Stomach (tissue), 4 donors: ENCODE results near the gene CFTR.

Experiments used
- CTCF ChIP-seq, 7 experiments: fragments of 450-650 bp in 4 of 7; fragments of 200-600 bp in 3 of 7; sonication (generic) in 3 of 7; IDR thresholded peaks; one replicate each; pipeline ENCODE4 v1.5.1; 2016 to 2019; ENCODE audit warnings: antibody characterized with exemption in 7 of 7, control low read depth in 2 of 7, mild to moderate bottlenecking in 1 of 7
- POLR2A ChIP-seq, 4 donors: fragments of 450-650 bp; IDR thresholded peaks; one replicate each; pipeline ENCODE4 v1.6.1; 2016; ENCODE audit warnings: antibody characterized with exemption in 4 of 4, control low read depth in 2 of 4, mild to moderate bottlenecking in 1 of 4, moderate library complexity in 1 of 4

- TF ChIP-seq CTCF (IDR thresholded peaks at IDR 0.05) (no peak), POLR2A (IDR thresholded peaks at IDR 0.05) (no peak)
These were observed 79.6 kb downstream of the CFTR start for GRCh38 chr7:117559391-117559790.
